HepG2 (cell line): ENCODE measurements around the gene ARFGAP3.

ENCODE experiments used
- THYN1 ChIP-seq: sonication (generic); formaldehyde crosslinking; IDR thresholded peaks from 2 replicates; pipeline ENCODE4 v1.8.1; 2023; ENCODE audit warnings: low read depth, mild to moderate bottlenecking, moderate library complexity, missing genetic modification reagents, borderline replicate concordance
- TF ChIP-seq, protein P1 (sequence below): sonication (generic); formaldehyde crosslinking; IDR thresholded peaks from 2 replicates; pipeline ENCODE4 v1.4.0; 2020; ENCODE audit warnings: mild to moderate bottlenecking, low read depth, missing genetic modification reagents
- TF ChIP-seq, protein P2 (sequence below): sonication (generic); formaldehyde crosslinking; IDR thresholded peaks from 2 replicates; pipeline ENCODE4 v1.5.0; 2020; ENCODE audit warnings: mild to moderate bottlenecking, missing genetic modification reagents, moderate library complexity

DNA sequence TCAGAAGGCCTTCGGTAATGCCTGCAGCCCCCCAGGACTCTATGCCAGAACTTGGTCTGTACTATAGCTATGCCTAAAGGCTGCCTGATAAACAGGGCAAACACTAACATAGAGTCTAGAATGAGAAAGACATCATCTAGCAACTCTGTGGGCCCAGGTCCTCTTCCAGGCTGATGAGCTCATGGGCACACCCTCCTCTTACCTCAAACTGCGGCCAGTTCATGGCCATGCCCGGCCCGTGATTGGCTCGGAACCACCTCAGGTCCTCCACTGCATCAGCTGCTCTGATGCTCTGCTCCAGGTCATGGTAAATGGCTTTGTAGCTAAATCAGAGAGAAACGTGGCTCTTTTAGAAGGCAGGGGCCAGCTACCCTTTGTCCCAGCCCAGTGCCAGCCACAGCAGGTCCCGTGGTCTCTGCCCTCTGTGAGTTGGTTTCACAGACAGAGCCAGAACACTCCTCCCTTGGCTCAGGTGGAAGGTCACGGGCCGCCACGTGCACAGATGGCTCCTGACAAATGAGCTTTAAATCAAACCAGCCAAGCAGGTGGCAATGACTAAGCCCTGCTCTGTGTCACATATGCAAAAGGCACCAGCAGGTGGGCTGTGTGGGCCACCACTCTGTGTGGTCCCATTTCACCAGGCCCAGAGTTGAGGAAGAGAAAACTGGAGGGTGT lies 25.0 kb upstream of the ARFGAP3 start:
- TF ChIP-seq, protein P1, sequence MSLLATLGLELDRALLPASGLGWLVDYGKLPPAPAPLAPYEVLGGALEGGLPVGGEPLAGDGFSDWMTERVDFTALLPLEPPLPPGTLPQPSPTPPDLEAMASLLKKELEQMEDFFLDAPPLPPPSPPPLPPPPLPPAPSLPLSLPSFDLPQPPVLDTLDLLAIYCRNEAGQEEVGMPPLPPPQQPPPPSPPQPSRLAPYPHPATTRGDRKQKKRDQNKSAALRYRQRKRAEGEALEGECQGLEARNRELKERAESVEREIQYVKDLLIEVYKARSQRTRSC (CRISPR knock-in tag), result no peak
- TF ChIP-seq, protein P2, sequence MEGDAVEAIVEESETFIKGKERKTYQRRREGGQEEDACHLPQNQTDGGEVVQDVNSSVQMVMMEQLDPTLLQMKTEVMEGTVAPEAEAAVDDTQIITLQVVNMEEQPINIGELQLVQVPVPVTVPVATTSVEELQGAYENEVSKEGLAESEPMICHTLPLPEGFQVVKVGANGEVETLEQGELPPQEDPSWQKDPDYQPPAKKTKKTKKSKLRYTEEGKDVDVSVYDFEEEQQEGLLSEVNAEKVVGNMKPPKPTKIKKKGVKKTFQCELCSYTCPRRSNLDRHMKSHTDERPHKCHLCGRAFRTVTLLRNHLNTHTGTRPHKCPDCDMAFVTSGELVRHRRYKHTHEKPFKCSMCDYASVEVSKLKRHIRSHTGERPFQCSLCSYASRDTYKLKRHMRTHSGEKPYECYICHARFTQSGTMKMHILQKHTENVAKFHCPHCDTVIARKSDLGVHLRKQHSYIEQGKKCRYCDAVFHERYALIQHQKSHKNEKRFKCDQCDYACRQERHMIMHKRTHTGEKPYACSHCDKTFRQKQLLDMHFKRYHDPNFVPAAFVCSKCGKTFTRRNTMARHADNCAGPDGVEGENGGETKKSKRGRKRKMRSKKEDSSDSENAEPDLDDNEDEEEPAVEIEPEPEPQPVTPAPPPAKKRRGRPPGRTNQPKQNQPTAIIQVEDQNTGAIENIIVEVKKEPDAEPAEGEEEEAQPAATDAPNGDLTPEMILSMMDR (CRISPR knock-in tag), result no peak
- TF ChIP-seq THYN1 (CRISPR knock-in tag), result no peak
